ENCODE measurements around the gene MYBPH. TPM values are rescaled to one million over a fixed set of nuclear protein-coding genes. Genes with fewer than 3 reads are reported as not detected.

Gene MYBPH
- 0.51 and 27.7 TPM in 2 replicates for total RNA-seq (2012; rRNA removed)

DNA sequence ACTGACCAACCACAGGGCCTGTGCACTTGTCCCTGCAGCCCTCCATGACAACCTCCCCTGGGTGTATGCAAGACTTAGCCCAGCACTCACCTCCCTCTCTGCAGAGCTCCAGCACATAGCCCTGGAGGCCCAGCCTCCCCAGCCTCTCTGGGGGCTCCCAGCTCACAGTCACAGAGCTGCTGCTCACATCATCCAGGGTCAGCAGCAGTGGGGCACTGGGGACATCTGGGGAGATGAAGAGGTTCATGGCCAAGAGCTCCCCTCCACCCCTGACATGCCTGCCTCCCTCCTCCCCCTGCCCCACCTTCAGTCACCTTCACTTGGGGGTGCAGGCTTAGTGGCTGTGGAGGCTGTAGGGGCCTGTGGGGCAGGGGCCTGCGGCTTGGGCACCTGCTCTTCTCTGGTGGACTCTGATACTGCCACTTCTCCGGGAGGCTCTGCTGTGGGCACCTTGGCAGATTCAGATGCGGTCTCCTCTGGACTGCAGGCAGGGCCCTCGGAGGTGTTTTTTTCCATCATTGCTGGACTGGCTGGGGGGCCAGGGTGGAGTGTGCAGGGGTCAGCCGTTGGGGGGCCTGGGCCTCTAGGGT, at the start of gene MYBPH:
Gene MYBPH, minus strand, starts transcription at position 590 of the 590 bp plus-strand sequence. Its CDS starts 71 bp downstream, at position 519.
- peak within 1 kb of the TSS; percentile 67 for H3K4me2 ChIP-seq (ENCODE audit: low read length)
- no peak within 1 kb of the TSS for H3K4me3 ChIP-seq (ENCODE audit: low read length)
- peaks cover 63% of the 10 kb centered on the region for H3K4me1 ChIP-seq (ENCODE audit: control insufficient read depth, insufficient read depth, low read length)
- H3K9me3 ChIP-seq (replicated peaks; ENCODE audit: low read length) = no peaks in the 10 kb centered on the region
- no peaks in the 10 kb centered on the region for H3K36me3 ChIP-seq (ENCODE audit: insufficient read depth, low read length)
- H3K27me3 ChIP-seq (ENCODE audit: control insufficient read depth, insufficient read depth, low read length) = no peaks in the 10 kb centered on the region
- peak within 1 kb of the TSS; percentile 60 for H3K9ac ChIP-seq (ENCODE audit: low read depth, low read length)

- Histone ChIP-seq H3K36me3 (ENCODE audit: insufficient read depth, low read length) (no peaks in the 10 kb centered on the region), H3K4me1 (ENCODE audit: control insufficient read depth, insufficient read depth, low read length) (no peaks in the 10 kb centered on the region), H3K27me3 (ENCODE audit: control insufficient read depth, insufficient read depth, low read length) (peaks cover 28% of the 10 kb centered on the region)
Measured at GRCh38 chr1:203225071-203225470, 49.4 kb upstream of the MYBPH start.

GRCh38 chr1:203223012-203223775, 47.6 kb upstream of the MYBPH start:
- Histone ChIP-seq H3K36me3 (ENCODE audit: insufficient read depth, low read length) (no peaks in the 10 kb centered on the region), H3K9me3 (replicated peaks; ENCODE audit: low read length) (no peaks in the 10 kb centered on the region), H3K4me2 (ENCODE audit: low read length) (no peak overlapping the region), H3K27me3 (ENCODE audit: control insufficient read depth, insufficient read depth, low read length) (peaks cover 30% of the 10 kb centered on the region), H3K9ac (ENCODE audit: low read depth, low read length) (no peak overlapping the region), H3K4me3 (ENCODE audit: low read length) (no peak overlapping the region), H3K4me1 (ENCODE audit: control insufficient read depth, insufficient read depth, low read length) (no peaks in the 10 kb centered on the region)

More at GRCh38 chr1:203225071-203225470, 49.4 kb upstream of the MYBPH start:
- Histone ChIP-seq H3K9me3 (replicated peaks; ENCODE audit: low read length) (no peaks in the 10 kb centered on the region), H3K4me2 (ENCODE audit: low read length) (no peak overlapping the region), H3K4me3 (ENCODE audit: low read length) (no peak overlapping the region), H3K9ac (ENCODE audit: low read depth, low read length) (no peak overlapping the region)

DNA sequence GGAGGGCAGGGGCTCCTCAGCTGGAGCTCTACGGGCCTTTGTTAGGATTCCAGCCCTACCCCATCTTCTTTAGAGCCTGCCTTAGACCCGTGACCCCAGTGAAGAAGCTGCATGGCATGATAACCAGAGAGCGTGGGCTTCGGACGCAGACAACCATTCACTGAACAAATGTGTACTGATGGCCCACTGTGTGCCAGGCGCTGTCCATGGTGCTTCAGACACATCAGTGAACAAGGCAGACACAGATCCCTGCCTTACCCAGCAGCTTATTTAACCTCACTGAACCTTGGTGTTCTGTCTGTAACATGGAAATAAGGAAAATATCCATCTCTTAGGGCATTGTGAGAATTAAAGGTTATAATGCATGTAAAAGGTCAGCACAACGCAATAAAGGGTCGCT, 44.3 kb upstream of the MYBPH start:
- H3K4me1 ChIP-seq (ENCODE audit: control insufficient read depth, insufficient read depth, low read length) = peaks cover 4% of the 10 kb centered on the region
- H3K9ac ChIP-seq (ENCODE audit: low read depth, low read length) = no peak overlapping the region
- H3K27me3 ChIP-seq (ENCODE audit: control insufficient read depth, insufficient read depth, low read length) = peaks cover 19% of the 10 kb centered on the region
- no peaks in the 10 kb centered on the region for H3K36me3 ChIP-seq (ENCODE audit: insufficient read depth, low read length)
- H3K9me3 ChIP-seq (replicated peaks; ENCODE audit: low read length) = no peaks in the 10 kb centered on the region
- no peak overlapping the region for H3K4me3 ChIP-seq (ENCODE audit: low read length)
- no peak overlapping the region for H3K4me2 ChIP-seq (ENCODE audit: low read length)

- Histone ChIP-seq H3K4me2 (ENCODE audit: low read length) (no peak overlapping the region), H3K36me3 (ENCODE audit: insufficient read depth, low read length) (no peaks in the 10 kb centered on the region), H3K4me3 (ENCODE audit: low read length) (no peak overlapping the region), H3K4me1 (ENCODE audit: control insufficient read depth, insufficient read depth, low read length) (peaks cover 4% of the 10 kb centered on the region), H3K9me3 (replicated peaks; ENCODE audit: low read length) (no peaks in the 10 kb centered on the region), H3K9ac (ENCODE audit: low read depth, low read length) (no peak overlapping the region), H3K27me3 (ENCODE audit: control insufficient read depth, insufficient read depth, low read length) (peaks cover 14% of the 10 kb centered on the region)
Measured at GRCh38 chr1:203219171-203219570, 43.5 kb upstream of the MYBPH start.

GRCh38 chr1:203217668-203218067, 42.0 kb upstream of the MYBPH start:
- peaks cover 4% of the 10 kb centered on the region for H3K4me1 ChIP-seq (ENCODE audit: control insufficient read depth, insufficient read depth, low read length)
- H3K4me3 ChIP-seq (ENCODE audit: low read length) = no peak overlapping the region
- H3K9ac ChIP-seq (ENCODE audit: low read depth, low read length) = no peak overlapping the region

GRCh38 chr1:203217139-203217655, 41.6 kb upstream of the MYBPH start:
- Histone ChIP-seq H3K9me3 (replicated peaks; ENCODE audit: low read length) (no peaks in the 10 kb centered on the region), H3K4me1 (ENCODE audit: control insufficient read depth, insufficient read depth, low read length) (peaks cover 4% of the 10 kb centered on the region), H3K36me3 (ENCODE audit: insufficient read depth, low read length) (no peaks in the 10 kb centered on the region), H3K9ac (ENCODE audit: low read depth, low read length) (no peak overlapping the region), H3K27me3 (ENCODE audit: control insufficient read depth, insufficient read depth, low read length) (peaks cover 10% of the 10 kb centered on the region), H3K4me3 (ENCODE audit: low read length) (no peak overlapping the region), H3K4me2 (ENCODE audit: low read length) (no peak overlapping the region)

More at GRCh38 chr1:203217668-203218067, 42.0 kb upstream of the MYBPH start:
- Histone ChIP-seq H3K9me3 (replicated peaks; ENCODE audit: low read length) (no peaks in the 10 kb centered on the region), H3K4me2 (ENCODE audit: low read length) (no peak overlapping the region), H3K27me3 (ENCODE audit: control insufficient read depth, insufficient read depth, low read length) (peaks cover 10% of the 10 kb centered on the region), H3K36me3 (ENCODE audit: insufficient read depth, low read length) (no peaks in the 10 kb centered on the region)

DNA sequence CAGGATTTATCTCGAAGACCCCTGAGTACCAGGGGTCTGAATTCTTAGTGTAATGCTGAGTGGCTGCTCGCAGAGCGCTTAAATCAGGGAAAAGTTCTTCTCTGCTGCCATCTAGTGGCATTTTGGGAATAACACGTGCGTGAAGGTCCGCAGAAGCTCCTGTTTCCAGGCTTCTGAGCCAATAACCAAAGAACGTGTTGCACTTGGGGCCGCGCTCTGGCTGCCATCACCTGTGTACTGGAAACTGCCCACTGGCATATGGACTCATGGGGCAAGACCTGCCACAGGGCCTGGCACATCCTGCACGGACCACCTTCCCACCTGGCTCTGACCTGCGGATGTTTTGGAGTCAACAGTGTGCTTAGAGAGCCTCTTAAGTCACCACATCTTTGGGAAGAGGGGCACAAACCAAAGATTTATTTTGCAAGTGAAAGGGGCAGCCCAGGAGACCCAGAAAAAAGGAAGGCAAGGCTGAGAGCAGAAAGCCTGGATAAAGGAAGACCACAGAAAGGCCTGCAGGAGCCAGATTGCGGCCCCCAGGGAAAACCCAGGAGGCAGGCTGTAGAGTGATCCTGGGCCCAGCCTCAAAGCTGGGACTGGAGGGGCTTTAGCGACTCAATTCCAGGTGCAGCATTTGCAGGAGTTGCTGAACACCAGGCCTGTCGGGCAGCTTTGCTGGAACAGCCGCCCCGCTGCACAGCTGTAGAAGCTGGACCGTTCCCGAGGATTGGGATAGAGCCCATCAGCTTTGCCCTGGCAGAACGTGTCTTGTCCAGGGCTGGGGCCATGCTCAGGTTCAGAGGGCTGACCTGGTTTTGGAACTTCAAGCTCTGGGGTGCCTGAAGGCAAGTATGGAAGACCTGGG, 40.9 kb upstream of the MYBPH start:
- peaks cover 4% of the 10 kb centered on the region for H3K4me1 ChIP-seq (ENCODE audit: control insufficient read depth, insufficient read depth, low read length)
- no peak overlapping the region for H3K4me3 ChIP-seq (ENCODE audit: low read length)
- H3K4me2 ChIP-seq (ENCODE audit: low read length) = no peak overlapping the region
- H3K9ac ChIP-seq (ENCODE audit: low read depth, low read length) = no peak overlapping the region
- no peaks in the 10 kb centered on the region for H3K9me3 ChIP-seq (replicated peaks; ENCODE audit: low read length)
- H3K36me3 ChIP-seq (ENCODE audit: insufficient read depth, low read length) = no peaks in the 10 kb centered on the region
- H3K27me3 ChIP-seq (ENCODE audit: control insufficient read depth, insufficient read depth, low read length) = peaks cover 10% of the 10 kb centered on the region

- no peak overlapping the region for H3K4me2 ChIP-seq (ENCODE audit: low read length)
- no peak overlapping the region for H3K9ac ChIP-seq (ENCODE audit: low read depth, low read length)
- no peak overlapping the region for H3K4me3 ChIP-seq (ENCODE audit: low read length)
- H3K4me1 ChIP-seq (ENCODE audit: control insufficient read depth, insufficient read depth, low read length) = peaks cover 4% of the 10 kb centered on the region
- peaks cover 7% of the 10 kb centered on the region for H3K27me3 ChIP-seq (ENCODE audit: control insufficient read depth, insufficient read depth, low read length)
- no peaks in the 10 kb centered on the region for H3K36me3 ChIP-seq (ENCODE audit: insufficient read depth, low read length)
- H3K9me3 ChIP-seq (replicated peaks; ENCODE audit: low read length) = no peaks in the 10 kb centered on the region
Measured at GRCh38 chr1:203215573-203215972, 39.9 kb upstream of the MYBPH start.

- Histone ChIP-seq H3K4me1 (ENCODE audit: control insufficient read depth, insufficient read depth, low read length) (peaks cover 4% of the 10 kb centered on the region), H3K4me3 (ENCODE audit: low read length) (no peak overlapping the region), H3K36me3 (ENCODE audit: insufficient read depth, low read length) (no peaks in the 10 kb centered on the region), H3K9me3 (replicated peaks; ENCODE audit: low read length) (no peaks in the 10 kb centered on the region), H3K4me2 (ENCODE audit: low read length) (no peak overlapping the region), H3K27me3 (ENCODE audit: control insufficient read depth, insufficient read depth, low read length) (peaks cover 7% of the 10 kb centered on the region), H3K9ac (ENCODE audit: low read depth, low read length) (no peak overlapping the region)
Measured at GRCh38 chr1:203214871-203215270, 39.2 kb upstream of the MYBPH start.

DNA sequence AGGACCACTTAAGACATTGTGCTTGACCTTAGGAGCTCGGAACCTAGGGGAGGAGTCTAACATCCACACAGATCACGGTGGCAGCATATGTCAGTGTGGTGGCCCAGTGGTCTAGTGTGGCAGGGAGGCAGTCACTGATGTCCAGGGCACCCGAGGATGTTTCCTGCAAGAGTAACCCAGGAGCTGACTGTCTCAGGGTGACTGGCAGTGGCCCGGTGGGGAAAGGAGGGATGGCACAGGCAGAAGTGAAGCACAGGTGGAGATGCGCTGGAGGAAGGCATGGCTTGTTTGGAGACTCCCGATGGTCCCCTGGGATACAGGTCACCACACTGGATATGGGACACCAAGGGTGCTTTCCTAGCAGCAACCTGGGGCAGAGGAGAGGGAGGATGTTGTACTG, 37.5 kb upstream of the MYBPH start:
- no peak overlapping the region for H3K4me2 ChIP-seq (ENCODE audit: low read length)
- no peaks in the 10 kb centered on the region for H3K9me3 ChIP-seq (replicated peaks; ENCODE audit: low read length)
- H3K27me3 ChIP-seq (ENCODE audit: control insufficient read depth, insufficient read depth, low read length) = peaks cover under 1% of the 10 kb centered on the region
- H3K9ac ChIP-seq (ENCODE audit: low read depth, low read length) = no peak overlapping the region
- H3K4me1 ChIP-seq (ENCODE audit: control insufficient read depth, insufficient read depth, low read length) = peaks cover 4% of the 10 kb centered on the region
- H3K4me3 ChIP-seq (ENCODE audit: low read length) = no peak overlapping the region
- H3K36me3 ChIP-seq (ENCODE audit: insufficient read depth, low read length) = no peaks in the 10 kb centered on the region
